Bone marrow (tissue), 2 donors: Measurements from ENCODE around the gene SPATS1.

Experiments
- DNase-seq, 2 donors: peaks; one replicate each; lab custom pipeline; 2025; lab: John Stamatoyannopoulos, UW

The SPATS1 gene

GRCh38 chr6:44342489-44342888 is at the start of gene SPATS1:
Gene SPATS1, plus strand, starts transcription at chr6:44342650. Its CDS starts 446 bp downstream, at chr6:44343096.
- no peak for DNase-seq

GRCh38 chr6:44292661-44293365 is 49.6 kb upstream of the SPATS1 start:
- DNase-seq = no peak

GRCh38 chr6:44294832-44295791 is 47.3 kb upstream of the SPATS1 start:
- DNase-seq = no peak

GRCh38 chr6:44297063-44298038 is 45.1 kb upstream of the SPATS1 start:
- DNase-seq = no peak

- no peak for DNase-seq
Observed at GRCh38 chr6:44298055-44298803, 44.2 kb upstream of the SPATS1 start.

- no peak for DNase-seq
Observed at GRCh38 chr6:44298864-44299263, 43.6 kb upstream of the SPATS1 start.

- no peak for DNase-seq
Observed at GRCh38 chr6:44300292-44300823, 42.1 kb upstream of the SPATS1 start.

- no peak for DNase-seq
Observed at GRCh38 chr6:44301106-44301505, 41.3 kb upstream of the SPATS1 start.

- DNase-seq = no peak
Observed at GRCh38 chr6:44301782-44302564, 40.5 kb upstream of the SPATS1 start.

- no peak for DNase-seq
Observed at GRCh38 chr6:44302856-44303255, 39.6 kb upstream of the SPATS1 start.

GRCh38 chr6:44303842-44304241 is 38.6 kb upstream of the SPATS1 start:
- DNase-seq = no peak

GRCh38 chr6:44304282-44305199 is 37.9 kb upstream of the SPATS1 start:
- DNase-seq = no peak

- no peak for DNase-seq
Observed at GRCh38 chr6:44305200-44305725, 37.2 kb upstream of the SPATS1 start.

GRCh38 chr6:44306710-44307109 is 35.7 kb upstream of the SPATS1 start:
- no peak for DNase-seq

GRCh38 chr6:44307217-44307616 is 35.2 kb upstream of the SPATS1 start:
- no peak for DNase-seq

GRCh38 chr6:44309092-44309491 is 33.4 kb upstream of the SPATS1 start:
- no peak for DNase-seq

- no peak for DNase-seq
Observed at GRCh38 chr6:44309631-44310030, 32.8 kb upstream of the SPATS1 start.

GRCh38 chr6:44310241-44310640 is 32.2 kb upstream of the SPATS1 start:
- no peak for DNase-seq

- DNase-seq = no peak
Observed at GRCh38 chr6:44311304-44311703, 31.1 kb upstream of the SPATS1 start.
